Measurements from ENCODE around the gene UBA7. TPM values are rescaled to one million over a fixed set of nuclear protein-coding genes. Genes with fewer than 3 reads are reported as not detected.

The UBA7 gene
- total RNA-seq, 2 donors from 2014 or later, result 74.1 to 119 TPM

DNA sequence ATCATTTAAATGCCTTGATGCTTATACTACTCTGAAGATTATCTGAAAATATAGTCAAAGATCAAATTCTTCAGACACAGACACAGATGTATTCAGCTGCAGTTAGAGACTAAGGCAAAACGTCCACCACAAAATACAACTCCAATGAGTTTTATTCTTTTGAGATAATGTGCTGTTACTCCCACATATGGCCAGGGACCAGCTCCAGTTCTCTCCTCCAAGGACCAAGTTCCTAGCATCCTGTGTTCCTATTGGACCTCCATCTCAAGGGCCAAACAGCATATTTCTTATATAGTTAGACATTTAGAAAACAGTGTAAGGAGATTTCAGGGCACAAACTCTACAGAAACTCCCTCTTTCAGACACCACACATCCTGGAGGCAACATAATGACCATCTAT is 54.5 kb downstream of the UBA7 start:
- no peak overlapping the region for H3K27ac ChIP-seq
- no peaks in the 10 kb centered on the region for H3K9me3 ChIP-seq
- no peaks in the 10 kb centered on the region for H3K36me3 ChIP-seq
- no peak for ATAC-seq (ENCODE audit: insufficient number of reproducible peaks, low FRiP score, low read depth)
- TF ChIP-seq, protein P1, sequence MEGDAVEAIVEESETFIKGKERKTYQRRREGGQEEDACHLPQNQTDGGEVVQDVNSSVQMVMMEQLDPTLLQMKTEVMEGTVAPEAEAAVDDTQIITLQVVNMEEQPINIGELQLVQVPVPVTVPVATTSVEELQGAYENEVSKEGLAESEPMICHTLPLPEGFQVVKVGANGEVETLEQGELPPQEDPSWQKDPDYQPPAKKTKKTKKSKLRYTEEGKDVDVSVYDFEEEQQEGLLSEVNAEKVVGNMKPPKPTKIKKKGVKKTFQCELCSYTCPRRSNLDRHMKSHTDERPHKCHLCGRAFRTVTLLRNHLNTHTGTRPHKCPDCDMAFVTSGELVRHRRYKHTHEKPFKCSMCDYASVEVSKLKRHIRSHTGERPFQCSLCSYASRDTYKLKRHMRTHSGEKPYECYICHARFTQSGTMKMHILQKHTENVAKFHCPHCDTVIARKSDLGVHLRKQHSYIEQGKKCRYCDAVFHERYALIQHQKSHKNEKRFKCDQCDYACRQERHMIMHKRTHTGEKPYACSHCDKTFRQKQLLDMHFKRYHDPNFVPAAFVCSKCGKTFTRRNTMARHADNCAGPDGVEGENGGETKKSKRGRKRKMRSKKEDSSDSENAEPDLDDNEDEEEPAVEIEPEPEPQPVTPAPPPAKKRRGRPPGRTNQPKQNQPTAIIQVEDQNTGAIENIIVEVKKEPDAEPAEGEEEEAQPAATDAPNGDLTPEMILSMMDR (IDR thresholded peaks at IDR 0.05), result no peak
- DNase-seq (ENCODE audit: low spot score), result no peak
- no peak overlapping the region for H3K4me3 ChIP-seq
- peaks cover 0 to 4% of the 10 kb centered on the region in 2 donors for H3K4me1 ChIP-seq (ENCODE audit: control insufficient read depth in 1 of 2, low read depth in 2 of 2)
- H3K27me3 ChIP-seq (replicated peaks; ENCODE audit: insufficient read depth), result no peaks in the 10 kb centered on the region

DNA sequence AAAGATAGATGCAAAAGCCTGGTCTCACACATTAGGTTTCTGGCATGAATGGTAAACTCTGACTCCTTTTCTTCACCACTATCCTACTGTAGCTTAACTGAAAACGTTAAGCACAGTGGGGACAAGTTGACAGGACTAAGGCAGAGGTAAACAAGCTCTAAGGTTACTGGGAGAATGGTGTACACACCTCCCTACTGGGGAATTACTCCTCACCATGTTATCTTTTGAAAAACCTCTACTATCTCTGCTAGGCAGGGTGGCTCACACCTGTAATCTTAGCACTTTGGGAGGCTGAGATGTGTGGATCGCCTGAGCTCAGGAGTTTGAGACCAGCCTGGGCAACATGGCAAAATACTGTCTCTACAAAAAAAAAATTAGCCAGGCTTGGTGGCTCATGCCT is 56.6 kb downstream of the UBA7 start:
- H3K9me3 ChIP-seq, result no peaks in the 10 kb centered on the region
- TF ChIP-seq, protein P1 (IDR thresholded peaks at IDR 0.05), result no peak
- no peaks in the 10 kb centered on the region for H3K36me3 ChIP-seq
- H3K4me3 ChIP-seq, result no peak overlapping the region
- no peak overlapping the region for H3K27ac ChIP-seq
- no peaks in the 10 kb centered on the region for H3K27me3 ChIP-seq (replicated peaks; ENCODE audit: insufficient read depth)
- ATAC-seq (ENCODE audit: insufficient number of reproducible peaks, low FRiP score, low read depth) (no peak), DNase-seq (ENCODE audit: low spot score) (no peak)
- peaks cover 0 to 16% of the 10 kb centered on the region in 2 donors for H3K4me1 ChIP-seq (ENCODE audit: control insufficient read depth in 1 of 2, low read depth in 2 of 2)

DNA sequence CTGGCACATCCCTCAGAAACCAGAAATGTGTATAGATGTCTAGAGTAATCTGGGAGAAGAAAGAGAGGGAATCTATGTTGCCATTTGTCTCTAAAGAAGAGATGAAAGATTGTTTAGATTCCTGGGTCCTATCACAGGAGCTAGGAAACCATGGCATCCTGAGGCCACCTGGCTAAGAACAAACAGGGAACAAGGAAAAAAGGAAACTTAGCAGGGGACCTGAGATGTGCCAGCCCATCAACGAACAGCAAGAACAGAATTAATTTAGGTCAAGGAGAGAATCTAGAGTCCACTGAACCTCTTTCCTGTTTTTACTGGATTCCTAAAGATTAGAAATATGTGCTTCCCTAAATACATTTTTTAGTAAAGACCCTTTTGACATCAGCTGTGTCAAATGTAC is 57.7 kb downstream of the UBA7 start:
- Histone ChIP-seq H3K36me3 (no peaks in the 10 kb centered on the region), H3K4me3 (no peak overlapping the region)
- TF ChIP-seq, protein P1 (IDR thresholded peaks at IDR 0.05), result no peak

More for the DNA sequence above, 57.7 kb downstream of the UBA7 start:
- ATAC-seq (ENCODE audit: insufficient number of reproducible peaks, low FRiP score, low read depth) (no peak), DNase-seq (ENCODE audit: low spot score) (no peak)
- H3K27me3 ChIP-seq (replicated peaks; ENCODE audit: insufficient read depth), result no peaks in the 10 kb centered on the region
- H3K4me1 ChIP-seq (ENCODE audit: control insufficient read depth in 1 of 2, low read depth in 2 of 2), result peaks cover 0 to 16% of the 10 kb centered on the region in 2 donors
- no peak overlapping the region for H3K27ac ChIP-seq
- H3K9me3 ChIP-seq, result no peaks in the 10 kb centered on the region

Other genes starting within 250 kb of the UBA7 start
- gene APEH, start 139.6 kb downstream of the UBA7 start, total RNA-seq, result 100 to 1,000 TPM in 1 of 2 donors, 10 to 100 TPM in 1; 57.6 to 108 TPM
- 1 to 10 TPM; 8.3 to 9.2 TPM for gene MST1, start 124.5 kb downstream of the UBA7 start, total RNA-seq
- gene RNF123, start 124.4 kb downstream of the UBA7 start, total RNA-seq, result 10 to 100 TPM; 28.3 to 29.4 TPM
- 1 to 10 TPM; 3.0 to 5.8 TPM for gene AMIGO3, start 94.3 kb downstream of the UBA7 start, total RNA-seq
- 10 to 100 TPM; 30.5 to 43.1 TPM for gene GMPPB, start 90.0 kb downstream of the UBA7 start, total RNA-seq
- 10 to 100 TPM; 56.6 to 69.0 TPM for gene IP6K1, start 27.4 kb downstream of the UBA7 start, total RNA-seq
- under 1 TPM in 1 of 2 donors, not detected in 1; 0.68 TPM for gene CDHR4, start 14.1 kb downstream of the UBA7 start, total RNA-seq
- gene INKA1, start 10.7 kb downstream of the UBA7 start, total RNA-seq, result 1 to 10 TPM; 6.4 to 9.2 TPM
- 1 to 10 TPM; 2.3 to 3.2 TPM for gene TRAIP, start 42.6 kb upstream of the UBA7 start, total RNA-seq
- gene CAMKV, start 56.0 kb upstream of the UBA7 start, total RNA-seq, result not detected
- gene MST1R, start 89.9 kb upstream of the UBA7 start, total RNA-seq, result 1 to 10 TPM; 3.7 to 7.7 TPM
- gene MON1A, start 115.9 kb upstream of the UBA7 start, total RNA-seq, result 10 to 100 TPM; 17.4 to 23.4 TPM
- gene RBM6, start 126.2 kb upstream of the UBA7 start, total RNA-seq, result 100 to 1,000 TPM in 1 of 2 donors, 10 to 100 TPM in 1; 99.6 to 181 TPM